ENCODE results near the gene ZFP62.

GRCh38 chr5:180807654-180808414 is 53.2 kb downstream of the ZFP62 start:
- TF ChIP-seq POLR2AphosphoS5 (IDR thresholded peaks at IDR 0.05; ENCODE audit: low read depth, low read length) (no peak), CTCF (IDR thresholded peaks at IDR 0.05 in 2 of 3, conservative IDR thresholded peaks at IDR 0.05 in 1 of 3; ENCODE audit: borderline replicate concordance in 1 of 3, insufficient read depth in 1 of 3, low read depth in 2 of 3, low read length in 2 of 3) (no peak), RAD21 (IDR thresholded peaks at IDR 0.05; ENCODE audit: low read depth) (no peak), POLR2A (IDR thresholded peaks at IDR 0.05; ENCODE audit: borderline replicate concordance, extremely low read depth, insufficient read depth, insufficient read length) (no peak), ZBTB33 (IDR thresholded peaks at IDR 0.05; ENCODE audit: extremely low read depth, insufficient replicate concordance, low read length) (no peak), TCF7L2 (IDR thresholded peaks at IDR 0.05; ENCODE audit: borderline replicate concordance, extremely low read depth, insufficient read depth, insufficient read length) (no peak)
